HCT116 (cell line): ENCODE results near the gene IQCH. TPM values are rescaled to one million over a fixed set of nuclear protein-coding genes. Genes with fewer than 3 reads are reported as not detected.

Source experiments
- ATAC-seq: fragments of 200-7000 bp; cut with Tn5 transposase; 2 replicates; pipeline ENCODE4 v1.9.1; 2020; ENCODE audit warnings: mild to moderate bottlenecking, moderate library complexity
- BruUV-seq: library from RNA; stranded (reverse); fragments of 400-500 nt; replicated peaks from 2 replicates; lab custom pipeline; 2021; lab: Mats Ljungman, UMichigan
- CTCF ChIA-PET: fragments of 300-600 bp; sonication (Branson Sonifier 250); formaldehyde crosslinking; loops from one replicate; lab custom pipeline; 2021; ENCODE audit warnings: antibody characterized with exemption; lab: Charles Lee
- POLR2A ChIA-PET: fragments of 300-600, 350-600 bp; sonication (Branson Sonifier 250); formaldehyde crosslinking; loops from one replicate; lab custom pipeline; 2021; ENCODE audit warnings: antibody characterized with exemption; lab: Charles Lee
- RAD21 ChIA-PET, 2 experiments: fragments of 300-600 bp; sonication (Branson Sonifier 250); formaldehyde crosslinking; loops; one replicate each; lab custom pipeline; 2023; ENCODE audit warnings: low total read pairs in 2 of 2; ENCODE audit not compliant: uncharacterized antibody in 2 of 2, unreplicated experiment in 2 of 2, low non-redundant PET in 1 of 2; lab: Charles Lee
- DNase-seq: peaks from one replicate; pipeline ENCODE4 v3.0.0-alpha.2; 2010; ENCODE audit warnings: low read depth, low spot score
- H2AFZ ChIP-seq: fragments of 200-600 bp; shearing (Covaris generic), sonication (generic); 2 replicates; pipeline ENCODE4 v1.6.1; 2017; ENCODE audit warnings: low read depth, mixed run types, mixed read lengths, antibody characterized with exemption, low read length; ENCODE audit not compliant: poor library complexity, severe bottlenecking
- H3K27ac ChIP-seq: 2 replicates; pipeline ENCODE4 v1.5.1; 2012; ENCODE audit warnings: low read depth, low read length
- H3K27me3 ChIP-seq: fragments of 200-600 bp; sonication (generic); 2 replicates; pipeline ENCODE4 v1.6.1; 2016; ENCODE audit warnings: mixed run types, low read length, mixed read lengths; ENCODE audit not compliant: insufficient read depth
- H3K36me3 ChIP-seq, 2 experiments: fragments of 200-500 bp in 1 of 2; fragments of 200-600 bp in 1 of 2; sonication (Bioruptor generic) in 1 of 2; sonication (generic) in 1 of 2; 2 replicates each; pipeline versions ENCODE4 v1.5.1 to v1.6.1; 2014 to 2016; ENCODE audit warnings: low read length in 2 of 2, inconsistent platforms in 1 of 2, mixed read lengths in 1 of 2, mixed run types in 1 of 2; ENCODE audit not compliant: insufficient read depth in 2 of 2, control insufficient read depth in 1 of 2
- H3K4me1 ChIP-seq, 2 experiments: fragments of 200-600 bp in 1 of 2; sonication (generic) in 1 of 2; 2 replicates each; pipeline versions ENCODE4 v1.5.1 to v1.6.1; 2012 to 2017; ENCODE audit warnings: low read length in 2 of 2, inconsistent platforms in 1 of 2, mild to moderate bottlenecking in 1 of 2, mixed read lengths in 1 of 2, mixed run types in 1 of 2, moderate library complexity in 1 of 2; ENCODE audit not compliant: insufficient read depth in 2 of 2, control insufficient read depth in 1 of 2
- H3K4me2 ChIP-seq: fragments of 200-600 bp; sonication (generic); 2 replicates; pipeline ENCODE4 v1.6.1; 2017; ENCODE audit warnings: mixed run types, low read length, mixed read lengths
- H3K4me3 ChIP-seq, 2 experiments: fragments of 200-600 bp in 1 of 2; sonication (generic) in 1 of 2; replicated peaks in 1 of 2; 2 replicates each; pipeline ENCODE4 v1.5.1; 2011 to 2016; ENCODE audit warnings: low read length in 2 of 2, control low read depth in 1 of 2, low read depth in 1 of 2, mild to moderate bottlenecking in 1 of 2, mixed read lengths in 1 of 2, mixed run types in 1 of 2
- H3K79me2 ChIP-seq: fragments of 200-600 bp; sonication (generic); 2 replicates; pipeline ENCODE4 v1.6.1; 2017; ENCODE audit warnings: mild to moderate bottlenecking, mixed run types, low read length, moderate library complexity, mixed read lengths; ENCODE audit not compliant: insufficient read depth
- H3K9ac ChIP-seq: fragments of 200-600 bp; sonication (generic); 2 replicates; pipeline ENCODE4 v1.6.1; 2016; ENCODE audit warnings: low read length, mixed read lengths
- H3K9me2 ChIP-seq: fragments of 200-600 bp; sonication (generic), shearing (Covaris generic); 2 replicates; pipeline ENCODE4 v1.6.1; 2017; ENCODE audit warnings: mixed run types, mild to moderate bottlenecking, moderate library complexity; ENCODE audit not compliant: insufficient read depth
- H3K9me3 ChIP-seq, 2 experiments: fragments of 200-500 bp in 1 of 2; fragments of 200-600 bp in 1 of 2; sonication (Bioruptor generic) in 1 of 2; sonication (generic) in 1 of 2; 2 replicates each; pipeline ENCODE4 v1.6.1; 2014 to 2017; ENCODE audit warnings: low read length in 2 of 2, mixed read lengths in 2 of 2, inconsistent platforms in 1 of 2, low read depth in 1 of 2, mild to moderate bottlenecking in 1 of 2, mixed run types in 1 of 2, moderate library complexity in 1 of 2; ENCODE audit not compliant: control insufficient read depth in 1 of 2, insufficient read depth in 1 of 2
- H4K20me1 ChIP-seq: fragments of 200-600 bp; sonication (generic), shearing (Covaris generic); 2 replicates; pipeline ENCODE4 v1.6.1; 2017; ENCODE audit warnings: mixed run types, mild to moderate bottlenecking, moderate library complexity; ENCODE audit not compliant: insufficient read depth
- ATF3 ChIP-seq: IDR thresholded peaks from 2 replicates; pipeline ENCODE4 v1.6.1; 2012
- CBX3 ChIP-seq: IDR thresholded peaks from 2 replicates; pipeline ENCODE4 v1.6.1; 2012; ENCODE audit warnings: low read depth
- CEBPB ChIP-seq: IDR thresholded peaks from 2 replicates; pipeline ENCODE4 v1.6.1; 2012; ENCODE audit warnings: low read depth
- CTCF ChIP-seq, 3 experiments: fragments of 200-600 bp in 1 of 3; sonication (generic) in 1 of 3; IDR thresholded peaks in 2 of 3; conservative IDR thresholded peaks in 1 of 3; 2 replicates each; pipeline ENCODE4 v1.5.1; 2012 to 2017; ENCODE audit warnings: low read depth in 2 of 3, low read length in 2 of 3, antibody characterized with exemption in 1 of 3, borderline replicate concordance in 1 of 3, control low read depth in 1 of 3, mild to moderate bottlenecking in 1 of 3, mixed read lengths in 1 of 3, mixed run types in 1 of 3, moderate library complexity in 1 of 3; ENCODE audit not compliant: insufficient read depth in 1 of 3
- EZH2phosphoT487 ChIP-seq: fragments of 200-600 bp; IDR thresholded peaks from 2 replicates; pipeline ENCODE4 v1.6.1; 2018; ENCODE audit warnings: antibody characterized with exemption, borderline replicate concordance
- JUND ChIP-seq: IDR thresholded peaks from 2 replicates; pipeline ENCODE4 v1.6.1; 2012
- POLR2A ChIP-seq: IDR thresholded peaks from 2 replicates; pipeline ENCODE4 v1.7.0; 2011; ENCODE audit warnings: borderline replicate concordance; ENCODE audit not compliant: insufficient read depth, insufficient read length; ENCODE audit errors: extremely low read depth
- REST ChIP-seq: IDR thresholded peaks from 2 replicates; pipeline ENCODE4 v1.6.1; 2012; ENCODE audit warnings: low read depth
- SRF ChIP-seq: IDR thresholded peaks from 2 replicates; pipeline ENCODE4 v1.6.1; 2012; ENCODE audit warnings: low read depth
- TCF7L2 ChIP-seq: IDR thresholded peaks from 2 replicates; pipeline ENCODE4 v1.7.0; 2011; ENCODE audit warnings: borderline replicate concordance, inconsistent platforms; ENCODE audit not compliant: insufficient read depth, insufficient read length; ENCODE audit errors: extremely low read depth
- ZFX ChIP-seq: fragments of 450-650 bp; IDR thresholded peaks from 2 replicates; pipeline ENCODE4 v1.6.1; 2017
- intact Hi-C: fragments of 100-400 bp; cut with micrococcal nuclease; formaldehyde crosslinking; loops from 2 replicates; pipeline ENCODE4 v1.10.0; 2022
- total RNA-seq: library from RNA; stranded (reverse); gene quantifications from one replicate; pipeline ENCODE4 v1.2.1, GENCODE V29; 2021; ENCODE audit not compliant: unreplicated experiment

The IQCH gene
- total RNA-seq, 1 experiment from 2014 or later, result 4.6 TPM

GRCh38 chr15:67296684-67297083 is 42.1 kb downstream of the IQCH start:
- intact Hi-C loops, result no loop called here
- Histone ChIP-seq H3K4me2 (no peak overlapping the region), H3K27me3 (no peaks in the 10 kb centered on the region), H3K36me3 (no peaks in the 10 kb centered on the region), H3K4me3 (no peak overlapping the region), H3K27ac (no peak overlapping the region), H4K20me1 (no peaks in the 10 kb centered on the region), H3K4me1 (peaks cover 8 to 10% of the 10 kb centered on the region in 2 experiments), H3K9ac (no peak overlapping the region), H3K79me2 (no peaks in the 10 kb centered on the region), H3K9me3 (no peaks in the 10 kb centered on the region), H2AFZ (no peak overlapping the region), H3K9me2 (no peaks in the 10 kb centered on the region)
- TF ChIP-seq EZH2phosphoT487, result no peak
- TF ChIP-seq SRF, result no peak
- no peak for TF ChIP-seq CTCF (IDR thresholded peaks at IDR 0.05 in 2 of 3, conservative IDR thresholded peaks at IDR 0.05 in 1 of 3; ENCODE audit: borderline replicate concordance in 1 of 3, insufficient read depth in 1 of 3, low read depth in 2 of 3, low read length in 2 of 3)
- TF ChIP-seq ATF3, result no peak
- TF ChIP-seq JUND, result no peak
- no peak for TF ChIP-seq TCF7L2
- no peak for TF ChIP-seq CBX3
- no peak for TF ChIP-seq ZFX
- TF ChIP-seq CEBPB, result no peak
- TF ChIP-seq POLR2A, result no peak
- no peak for TF ChIP-seq REST
- ATAC-seq, result no peak
- BruUV-seq, result no TSS peak
- RAD21 ChIA-PET, result no interaction called here
- POLR2A ChIA-PET, result no interaction called here
- CTCF ChIA-PET, result no interaction called here
- no peak for DNase-seq
